NCI-H128 (cell line): Measurements from ENCODE around the gene SREK1IP1.

Experiments
- DNase-seq: peaks from one replicate; lab custom pipeline; 2025; ENCODE audit not compliant: unreplicated experiment; lab: John Stamatoyannopoulos, UW

Gene SREK1IP1

GRCh38 chr5:64688391-64688790 is 80.1 kb downstream of the SREK1IP1 start:
- no peak for DNase-seq

- DNase-seq: no peak
Observed at GRCh38 chr5:64685866-64686265, 82.6 kb downstream of the SREK1IP1 start.

DNA sequence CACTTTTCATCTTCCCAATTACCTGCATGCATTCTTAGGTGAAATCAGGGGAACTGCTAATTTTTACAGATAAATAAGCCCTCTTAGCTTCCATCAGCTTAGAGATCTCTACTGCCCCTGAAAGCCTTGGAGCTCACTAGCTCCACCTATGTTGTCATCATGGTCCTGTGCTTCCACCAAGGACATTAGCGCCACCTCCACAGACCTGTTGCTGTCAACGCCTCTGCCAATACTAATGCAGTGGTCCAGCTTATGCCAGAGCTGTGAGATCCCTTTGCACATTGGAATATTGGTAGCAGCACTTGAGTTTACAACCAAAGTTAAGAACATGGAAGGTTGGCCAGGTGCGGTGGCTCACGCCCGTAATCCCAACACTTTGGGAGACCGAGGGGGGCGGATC is 85.9 kb downstream of the SREK1IP1 start:
- DNase-seq: no peak

- DNase-seq: no peak
Observed at GRCh38 chr5:64680289-64680688, 88.2 kb downstream of the SREK1IP1 start.

- DNase-seq: no peak
Observed at GRCh38 chr5:64678374-64678773, 90.1 kb downstream of the SREK1IP1 start.

- no peak for DNase-seq
Observed at GRCh38 chr5:64671678-64672077, 96.8 kb downstream of the SREK1IP1 start.

- DNase-seq: no peak
Observed at GRCh38 chr5:64670277-64670676, 98.2 kb downstream of the SREK1IP1 start.
